22Rv1 (cell line): ENCODE data around the gene ACSM3.

Experiments used
- H3K27ac ChIP-seq: fragments of 450-650 bp; 2 replicates; pipeline ENCODE4 v1.5.1; 2017
- ZFX ChIP-seq: fragments of 450-650 bp; IDR thresholded peaks from 2 replicates; pipeline ENCODE4 v1.6.1; 2017; ENCODE audit warnings: antibody characterized with exemption, borderline replicate concordance
- TF ChIP-seq, protein P1 (sequence below): fragments of 450-650 bp; IDR thresholded peaks from 2 replicates; pipeline ENCODE4 v1.5.1; 2017; ENCODE audit warnings: mild to moderate bottlenecking

ACSM3 gene

DNA sequence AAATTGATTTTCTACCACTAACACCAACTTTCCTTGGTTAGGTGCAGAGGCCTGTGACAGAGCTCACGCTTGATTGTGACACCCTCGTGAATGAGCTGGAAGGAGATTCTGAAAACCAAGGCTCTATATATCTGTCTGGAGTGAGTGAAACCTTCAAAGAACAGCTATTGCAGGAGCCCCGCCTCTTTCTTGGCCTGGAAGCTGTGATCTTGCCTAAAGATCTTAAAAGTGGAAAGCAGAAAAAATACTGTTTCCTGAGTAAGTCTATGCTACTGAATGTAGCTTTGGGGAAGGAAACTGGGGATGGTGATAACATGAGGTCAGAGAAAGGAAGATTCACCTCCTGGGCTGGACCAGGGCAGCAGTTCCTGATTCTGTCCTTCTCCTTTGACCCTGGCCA, 80.8 kb downstream of the ACSM3 start:
- no peak overlapping the region for H3K27ac ChIP-seq
- no peak for TF ChIP-seq ZFX
- TF ChIP-seq, protein P1, sequence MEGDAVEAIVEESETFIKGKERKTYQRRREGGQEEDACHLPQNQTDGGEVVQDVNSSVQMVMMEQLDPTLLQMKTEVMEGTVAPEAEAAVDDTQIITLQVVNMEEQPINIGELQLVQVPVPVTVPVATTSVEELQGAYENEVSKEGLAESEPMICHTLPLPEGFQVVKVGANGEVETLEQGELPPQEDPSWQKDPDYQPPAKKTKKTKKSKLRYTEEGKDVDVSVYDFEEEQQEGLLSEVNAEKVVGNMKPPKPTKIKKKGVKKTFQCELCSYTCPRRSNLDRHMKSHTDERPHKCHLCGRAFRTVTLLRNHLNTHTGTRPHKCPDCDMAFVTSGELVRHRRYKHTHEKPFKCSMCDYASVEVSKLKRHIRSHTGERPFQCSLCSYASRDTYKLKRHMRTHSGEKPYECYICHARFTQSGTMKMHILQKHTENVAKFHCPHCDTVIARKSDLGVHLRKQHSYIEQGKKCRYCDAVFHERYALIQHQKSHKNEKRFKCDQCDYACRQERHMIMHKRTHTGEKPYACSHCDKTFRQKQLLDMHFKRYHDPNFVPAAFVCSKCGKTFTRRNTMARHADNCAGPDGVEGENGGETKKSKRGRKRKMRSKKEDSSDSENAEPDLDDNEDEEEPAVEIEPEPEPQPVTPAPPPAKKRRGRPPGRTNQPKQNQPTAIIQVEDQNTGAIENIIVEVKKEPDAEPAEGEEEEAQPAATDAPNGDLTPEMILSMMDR = no peak

DNA sequence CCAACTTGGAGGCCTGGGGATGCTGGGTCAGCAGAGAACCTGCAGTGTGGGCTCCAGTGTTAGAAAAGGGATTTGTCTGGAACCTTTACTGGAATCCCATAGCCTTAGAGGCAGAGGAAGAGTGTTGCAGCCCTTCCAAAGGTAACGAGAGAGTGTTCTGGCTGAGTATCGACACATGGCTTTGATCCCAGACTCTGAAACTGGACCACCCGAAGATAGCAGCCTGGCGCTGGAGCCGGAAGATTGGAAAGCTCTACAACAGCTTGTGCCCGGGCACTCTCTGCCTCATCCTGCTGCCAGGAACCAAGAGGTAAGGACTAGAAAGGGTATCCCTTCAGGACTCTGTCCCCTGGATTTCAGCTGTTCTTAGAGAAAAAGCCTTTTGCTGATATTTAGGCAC, 82.2 kb downstream of the ACSM3 start:
- no peak for TF ChIP-seq ZFX
- TF ChIP-seq, protein P1 = no peak
- H3K27ac ChIP-seq = no peak overlapping the region

DNA sequence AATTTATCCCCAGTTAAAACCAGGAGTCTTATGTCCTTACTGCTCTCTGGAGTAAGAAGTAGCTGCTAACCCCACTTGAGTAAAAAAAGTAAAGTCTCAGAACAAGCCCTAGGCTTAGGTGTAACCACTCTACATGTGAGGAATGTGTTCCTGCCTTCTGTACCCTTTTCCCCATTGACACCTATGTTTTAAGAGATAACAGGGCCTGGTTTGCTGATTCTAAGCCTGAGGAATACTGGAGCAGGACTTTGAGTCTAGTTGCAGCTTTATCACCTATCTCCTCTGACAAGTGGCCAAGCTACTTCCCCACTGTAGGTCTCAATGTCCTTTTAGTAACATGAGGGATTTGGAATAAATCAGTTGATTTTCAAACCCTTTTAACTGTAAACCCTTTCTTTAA, 82.7 kb downstream of the ACSM3 start:
- no peak for TF ChIP-seq ZFX
- TF ChIP-seq, protein P1 = no peak
- no peak overlapping the region for H3K27ac ChIP-seq
